HG02970 (cell line): ENCODE results near the gene SYCP2.
A peak's percentile ranks its signal among the peaks of the same experiment; 100 is the strongest.
"Not testable (repeated sequence)": the region's sequence is repeated elsewhere in the genome, so short reads cannot be mapped to it uniquely, and the experiment has no call there.

Experiments used
- ATAC-seq: cut with Tn5 transposase; IDR thresholded peaks from one replicate; pipeline ENCODE4 v1.9.1; 2021; ENCODE audit warnings: mild to moderate bottlenecking, moderate library complexity, moderate number of reproducible peaks; ENCODE audit not compliant: unreplicated experiment, low FRiP score

SYCP2 gene, protein sequence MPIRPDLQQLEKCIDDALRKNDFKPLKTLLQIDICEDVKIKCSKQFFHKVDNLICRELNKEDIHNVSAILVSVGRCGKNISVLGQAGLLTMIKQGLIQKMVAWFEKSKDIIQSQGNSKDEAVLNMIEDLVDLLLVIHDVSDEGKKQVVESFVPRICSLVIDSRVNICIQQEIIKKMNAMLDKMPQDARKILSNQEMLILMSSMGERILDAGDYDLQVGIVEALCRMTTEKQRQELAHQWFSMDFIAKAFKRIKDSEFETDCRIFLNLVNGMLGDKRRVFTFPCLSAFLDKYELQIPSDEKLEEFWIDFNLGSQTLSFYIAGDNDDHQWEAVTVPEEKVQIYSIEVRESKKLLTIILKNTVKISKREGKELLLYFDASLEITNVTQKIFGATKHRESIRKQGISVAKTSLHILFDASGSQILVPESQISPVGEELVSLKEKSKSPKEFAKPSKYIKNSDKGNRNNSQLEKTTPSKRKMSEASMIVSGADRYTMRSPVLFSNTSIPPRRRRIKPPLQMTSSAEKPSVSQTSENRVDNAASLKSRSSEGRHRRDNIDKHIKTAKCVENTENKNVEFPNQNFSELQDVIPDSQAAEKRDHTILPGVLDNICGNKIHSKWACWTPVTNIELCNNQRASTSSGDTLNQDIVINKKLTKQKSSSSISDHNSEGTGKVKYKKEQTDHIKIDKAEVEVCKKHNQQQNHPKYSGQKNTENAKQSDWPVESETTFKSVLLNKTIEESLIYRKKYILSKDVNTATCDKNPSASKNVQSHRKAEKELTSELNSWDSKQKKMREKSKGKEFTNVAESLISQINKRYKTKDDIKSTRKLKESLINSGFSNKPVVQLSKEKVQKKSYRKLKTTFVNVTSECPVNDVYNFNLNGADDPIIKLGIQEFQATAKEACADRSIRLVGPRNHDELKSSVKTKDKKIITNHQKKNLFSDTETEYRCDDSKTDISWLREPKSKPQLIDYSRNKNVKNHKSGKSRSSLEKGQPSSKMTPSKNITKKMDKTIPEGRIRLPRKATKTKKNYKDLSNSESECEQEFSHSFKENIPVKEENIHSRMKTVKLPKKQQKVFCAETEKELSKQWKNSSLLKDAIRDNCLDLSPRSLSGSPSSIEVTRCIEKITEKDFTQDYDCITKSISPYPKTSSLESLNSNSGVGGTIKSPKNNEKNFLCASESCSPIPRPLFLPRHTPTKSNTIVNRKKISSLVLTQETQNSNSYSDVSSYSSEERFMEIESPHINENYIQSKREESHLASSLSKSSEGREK (N-terminal part only)

DNA sequence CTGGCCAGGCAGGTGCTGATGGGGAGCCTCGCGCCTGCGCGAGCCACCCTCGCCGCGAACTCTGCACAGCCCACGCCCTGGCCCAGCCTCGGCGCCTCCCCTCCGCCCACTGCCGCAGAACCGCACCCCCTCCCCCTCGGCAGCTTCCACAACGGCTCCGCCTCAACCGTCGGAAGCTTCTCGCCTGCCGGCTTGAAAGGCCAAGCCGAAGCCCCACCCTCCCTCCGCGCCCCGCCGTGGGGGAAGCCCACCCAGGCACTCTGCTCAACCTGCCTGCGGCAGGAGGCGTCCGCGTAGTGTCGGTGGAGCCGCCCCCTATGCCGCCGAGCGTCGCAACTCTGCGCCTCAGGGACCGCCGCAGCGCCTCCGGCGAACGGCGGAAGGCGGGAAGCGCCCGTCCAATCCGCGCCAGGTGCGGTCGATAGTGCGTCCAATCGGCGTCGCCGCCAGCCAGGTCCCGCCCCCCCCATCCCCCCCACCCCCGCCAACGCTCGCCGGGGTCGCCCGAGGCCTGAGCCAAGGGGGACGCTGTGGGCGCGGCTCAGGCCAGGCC is at the start of gene SYCP2:
TSS of gene SYCP2 (minus strand) at position 342 of the 553 bp plus-strand sequence. CDS start 11,224 bp downstream, outside the sequence.
- ATAC-seq = peak; percentile 8

DNA sequence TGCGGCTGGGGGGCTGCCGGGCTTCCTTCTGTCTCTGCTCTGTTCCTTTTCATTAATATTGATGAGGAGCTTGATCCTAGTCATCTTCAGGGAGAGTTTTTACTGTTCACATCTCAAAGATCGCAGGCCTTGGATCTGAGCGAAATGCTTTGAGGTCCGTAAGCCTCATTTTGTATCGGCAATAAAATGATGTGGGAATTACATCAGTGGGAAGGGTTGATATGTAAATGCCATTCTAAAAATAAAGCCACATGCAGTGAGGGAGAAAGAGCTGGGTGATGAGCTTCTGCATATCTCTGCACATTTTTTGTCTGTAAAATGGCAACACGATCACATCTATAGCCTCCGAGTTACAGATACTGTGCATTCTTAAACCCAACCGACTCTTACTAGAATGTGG is 49.6 kb upstream of the SYCP2 start:
- ATAC-seq = no peak

DNA sequence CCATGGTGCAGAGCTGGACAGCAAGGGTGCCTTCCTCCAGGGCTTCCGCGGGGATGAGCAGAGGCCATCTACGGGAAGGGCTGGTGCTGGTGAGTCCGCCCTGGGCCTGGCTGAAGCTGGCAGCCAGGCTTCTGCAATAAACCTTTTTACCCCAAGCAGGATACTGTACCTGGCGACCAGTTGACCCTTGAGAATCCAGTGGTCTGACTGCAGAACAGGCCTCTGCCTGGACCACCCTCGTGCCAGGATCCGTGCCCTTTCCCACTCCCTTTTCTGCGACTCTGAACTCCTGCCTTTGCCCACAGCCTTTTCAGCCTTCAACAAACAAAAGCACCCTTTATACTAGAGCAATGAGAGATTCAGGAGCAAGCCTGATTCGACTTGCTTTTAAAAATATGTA is 43.6 kb upstream of the SYCP2 start:
- no peak for ATAC-seq

- no peak for ATAC-seq
Measured at GRCh38 chr20:59976156-59976782, 42.8 kb upstream of the SYCP2 start.

DNA sequence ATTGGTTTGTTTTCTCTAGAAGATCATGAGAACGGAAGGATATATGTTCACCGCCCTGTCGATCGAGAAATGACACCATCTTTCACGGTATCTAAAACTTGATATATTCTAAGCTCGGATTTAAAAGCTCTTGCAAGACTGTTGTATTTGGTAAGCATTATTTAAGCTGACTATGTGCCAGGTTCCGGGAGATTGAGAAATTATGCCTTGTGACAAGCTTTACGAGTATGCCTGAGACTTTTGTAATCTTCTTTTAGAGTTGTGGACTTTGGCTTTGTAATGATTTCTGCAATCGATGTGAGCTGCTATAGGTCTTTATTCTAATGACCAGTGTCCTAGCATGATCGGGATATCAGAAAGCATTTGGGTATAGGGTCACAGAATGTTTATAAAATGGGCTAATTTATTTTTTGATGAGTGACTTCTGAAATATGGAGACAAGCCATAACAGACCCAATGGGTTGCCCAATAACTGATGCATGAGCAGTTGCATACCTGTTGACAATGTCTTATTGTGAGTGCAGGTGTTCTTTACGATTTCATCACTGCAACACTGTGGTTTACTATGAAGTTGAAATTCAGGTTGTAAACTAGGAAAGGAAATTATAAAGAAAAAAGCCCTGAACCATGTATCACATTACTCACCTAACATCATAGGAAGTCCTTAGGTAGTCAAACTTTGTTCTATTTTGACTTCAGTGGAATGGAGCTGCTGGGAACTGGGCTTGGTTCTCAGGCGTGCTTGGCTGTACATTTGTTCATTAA is 38.8 kb upstream of the SYCP2 start:
- ATAC-seq = no peak

DNA sequence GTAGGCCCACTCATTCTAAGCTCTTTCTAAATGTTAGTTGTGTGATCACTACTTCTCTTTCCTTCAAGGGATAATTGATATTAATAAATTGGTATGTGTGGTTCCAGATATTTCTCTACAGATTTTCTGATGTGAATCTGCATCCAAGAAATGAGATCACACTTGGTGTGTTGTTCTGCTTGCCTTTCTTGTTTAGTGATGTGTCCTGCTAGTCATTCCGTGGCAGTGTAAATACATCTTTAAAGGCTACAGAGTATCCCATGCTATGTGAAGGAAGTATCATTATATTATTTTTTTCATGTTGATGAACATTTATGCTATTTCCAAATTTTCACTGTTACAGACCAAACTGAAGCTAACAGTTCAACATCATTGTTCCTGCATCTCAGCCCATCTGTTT is 38.0 kb upstream of the SYCP2 start:
- no peak for ATAC-seq

- ATAC-seq = no peak
Measured at GRCh38 chr20:59966428-59966827, 33.0 kb upstream of the SYCP2 start.

DNA sequence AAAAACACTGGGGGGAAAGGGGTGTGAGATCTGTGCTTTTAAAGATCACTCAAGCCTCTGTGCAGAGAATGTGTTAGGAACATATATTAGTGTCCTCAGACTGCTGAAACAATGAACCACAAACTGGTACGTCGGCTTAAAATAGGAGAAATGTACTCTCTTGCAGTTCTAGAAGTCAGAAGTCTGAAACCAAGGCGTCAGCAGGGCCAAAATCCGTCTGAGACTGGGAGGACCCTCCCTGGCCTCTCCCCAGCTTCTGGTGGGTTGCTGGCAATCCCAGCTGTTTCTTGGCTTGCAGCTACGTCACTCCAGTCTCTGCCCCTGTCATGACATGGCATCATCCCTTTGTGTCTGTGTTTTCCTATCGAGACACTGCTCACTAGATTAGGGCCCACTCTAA is 28.7 kb upstream of the SYCP2 start:
- no peak for ATAC-seq

- no peak for ATAC-seq
Measured at GRCh38 chr20:59961423-59961822, 28.0 kb upstream of the SYCP2 start.

GRCh38 chr20:59958626-59959025 is 25.2 kb upstream of the SYCP2 start:
- ATAC-seq = no peak

DNA sequence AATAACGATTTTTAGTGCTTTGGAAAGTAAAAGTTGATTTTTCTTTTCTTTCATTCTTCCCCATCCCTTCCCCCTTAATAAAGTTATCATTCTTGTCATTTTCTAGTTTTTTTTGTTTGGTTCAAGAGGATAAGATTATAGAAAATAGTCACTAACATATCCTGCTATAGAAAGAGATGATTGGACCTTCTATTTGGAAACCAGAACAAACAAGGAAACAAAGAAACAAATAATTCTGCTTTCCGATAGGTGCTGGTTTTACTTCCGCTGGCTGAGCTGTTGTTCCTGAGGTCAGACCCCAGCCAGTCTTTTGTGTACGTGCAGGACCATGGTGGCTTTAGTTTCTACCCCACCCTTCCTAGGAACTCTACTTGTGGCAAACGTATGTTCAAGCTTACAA is 24.7 kb upstream of the SYCP2 start, which contains the start of gene CDH26:
TSS of gene CDH26 (plus strand) at position 301 of the 400 bp plus-strand sequence. CDS start 304 bp downstream, outside the sequence.
- no peak for ATAC-seq

DNA sequence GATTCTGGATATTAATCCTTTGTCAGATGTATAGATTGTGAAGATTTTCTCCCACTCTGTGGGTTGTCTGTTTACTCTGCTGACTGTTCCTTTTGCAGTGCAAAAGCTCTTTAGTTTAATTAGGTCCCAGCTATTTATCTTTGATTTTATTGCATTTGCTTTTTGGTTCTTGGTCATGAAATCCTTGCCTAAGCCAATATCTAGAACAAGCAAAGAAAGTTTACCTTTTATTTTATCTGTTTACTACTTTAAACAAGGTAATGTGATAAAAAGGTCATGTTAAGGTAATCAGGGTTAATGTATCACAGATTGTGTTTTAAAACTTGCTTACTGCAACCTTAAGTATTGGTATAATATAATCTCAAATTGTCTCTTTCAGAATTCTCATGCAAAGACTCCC is 24.1 kb upstream of the SYCP2 start:
- ATAC-seq = not testable (repeated sequence)

DNA sequence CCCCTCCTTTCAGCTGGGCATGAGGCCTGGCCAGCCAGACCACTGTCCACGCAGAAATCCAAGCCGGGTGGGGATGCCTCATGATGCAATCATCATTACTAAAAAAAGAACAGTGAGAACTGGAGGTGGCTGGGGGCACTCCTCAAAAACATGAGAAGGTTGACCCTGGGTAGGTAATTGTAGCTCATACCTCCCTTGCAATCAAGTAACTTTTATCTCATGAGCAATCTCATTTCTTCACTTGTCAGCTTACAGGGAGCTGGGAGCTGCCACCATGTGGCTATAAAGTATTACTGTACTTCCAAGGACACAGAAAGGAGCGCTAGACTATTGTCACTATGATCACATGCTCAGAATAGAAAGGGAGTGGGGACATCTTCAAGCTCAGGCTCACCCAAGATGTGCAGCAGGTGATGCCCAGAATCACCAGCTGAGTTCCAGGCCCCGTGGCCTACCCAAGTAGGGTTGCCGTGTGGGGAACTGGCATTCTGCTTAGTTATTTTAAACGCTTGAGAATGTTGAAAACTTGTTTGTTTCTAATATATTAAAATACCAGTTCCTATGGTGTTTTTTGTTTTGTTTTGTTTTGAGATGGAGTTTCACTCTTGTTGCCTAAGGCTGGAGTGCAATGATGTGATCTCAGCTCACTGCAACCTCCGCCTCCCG is 21.8 kb upstream of the SYCP2 start:
- ATAC-seq = no peak

DNA sequence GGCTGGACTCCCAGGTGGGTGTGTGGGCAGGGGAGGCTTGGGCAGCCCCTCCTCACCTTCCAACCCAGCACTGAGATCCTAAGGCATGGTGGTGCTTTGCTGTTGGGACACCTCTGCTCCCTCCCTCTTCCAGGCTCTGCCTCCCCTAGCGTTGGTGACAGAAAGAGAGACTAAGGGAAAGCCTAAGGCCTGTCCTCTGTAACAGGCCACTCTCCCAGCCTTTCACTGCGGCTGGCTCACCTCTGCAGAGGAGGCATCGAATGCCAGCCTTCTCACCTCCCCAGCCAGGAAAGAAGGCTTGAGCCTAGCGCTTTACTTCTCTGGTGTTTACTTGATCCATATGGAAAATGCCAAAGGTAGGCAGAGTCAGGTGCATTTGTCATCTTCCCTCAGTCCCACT is 21.3 kb upstream of the SYCP2 start:
- no peak for ATAC-seq

- ATAC-seq = no peak
Measured at GRCh38 chr20:59949911-59950310, 16.5 kb upstream of the SYCP2 start.

- no peak for ATAC-seq
Measured at GRCh38 chr20:59948828-59949720, 15.6 kb upstream of the SYCP2 start.

- no peak for ATAC-seq
Measured at GRCh38 chr20:59948212-59948611, 14.8 kb upstream of the SYCP2 start.

DNA sequence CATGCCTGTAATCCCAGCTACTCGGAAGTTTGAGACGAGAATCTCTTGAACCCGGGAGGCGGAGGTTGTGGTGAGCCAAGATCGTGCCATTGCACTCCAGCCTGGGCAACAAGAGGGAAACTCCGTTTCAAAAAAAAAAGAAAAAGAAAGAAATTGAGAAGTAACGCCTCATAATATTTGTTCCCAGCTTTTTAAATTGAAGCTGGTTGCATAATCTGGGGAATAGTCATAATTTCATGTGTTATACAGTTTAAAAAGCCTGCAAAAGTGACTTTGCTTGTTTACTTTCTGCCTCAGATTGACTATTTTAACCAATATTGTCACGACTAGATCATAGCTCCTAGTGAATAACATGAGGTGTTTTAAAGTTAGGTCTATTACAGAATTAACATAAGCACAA is 13.9 kb upstream of the SYCP2 start:
- no peak for ATAC-seq
